HG03354 (cell line): ENCODE measurements around the gene CFLAR.
"Not testable (repeated sequence)": the region's sequence is repeated elsewhere in the genome, so short reads cannot be mapped to it uniquely, and the experiment has no call there.

Experiments
- ATAC-seq: cut with Tn5 transposase; IDR thresholded peaks from one replicate; pipeline ENCODE4 v1.9.1; 2021; ENCODE audit warnings: mild to moderate bottlenecking; ENCODE audit not compliant: unreplicated experiment, poor library complexity, severe bottlenecking

Gene CFLAR

GRCh38 chr2:201116115-201116958, at the start of gene CFLAR:
CFLAR (plus strand) TSS chr2:201116164; CDS start chr2:201129866, 13,702 bp downstream.
- peak; percentile 37 for ATAC-seq

GRCh38 chr2:201070948-201071478, 45.0 kb upstream of the CFLAR start:
- ATAC-seq, result peak; percentile 29

DNA sequence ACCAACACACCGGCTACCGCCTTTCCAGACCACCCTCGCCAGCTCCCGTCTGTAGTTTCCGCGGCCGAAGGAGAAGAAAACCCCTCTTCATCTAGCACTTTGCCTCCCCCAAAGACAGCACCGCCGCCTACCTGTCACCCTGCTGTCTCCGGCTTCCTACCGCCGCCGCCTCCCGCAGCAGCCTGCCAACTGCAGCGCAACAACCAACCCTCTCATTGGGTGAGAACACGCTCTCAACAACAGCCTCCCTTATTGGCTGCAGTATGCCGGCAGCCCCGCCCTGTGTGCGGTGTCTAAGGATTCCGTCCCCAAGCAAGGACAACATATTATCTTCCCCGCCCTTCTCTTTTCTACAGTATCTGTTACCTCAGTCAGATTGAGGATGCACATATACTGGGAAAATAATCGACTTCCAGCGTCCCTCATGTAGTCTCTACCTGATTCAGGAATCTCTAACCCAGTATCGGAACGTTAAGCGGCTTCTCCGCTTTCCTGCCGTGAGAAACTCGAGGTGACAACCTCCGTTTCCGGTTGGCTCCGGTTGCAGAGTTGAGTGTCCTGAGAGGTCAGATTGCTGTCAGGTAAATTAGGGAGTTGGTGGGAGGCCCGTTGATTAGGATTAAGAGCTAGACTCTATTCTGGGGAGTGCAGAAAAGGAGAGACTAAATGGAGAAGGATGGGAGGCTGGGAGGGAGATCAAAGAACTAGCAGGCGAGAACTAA, 44.3 kb upstream of the CFLAR start, which contains the start of the genes HYCC2 and NDUFB3:
Gene HYCC2 (minus strand): TSS at position 193 of the 722 bp plus-strand sequence. CDS start 47,662 bp downstream, outside the sequence.
Gene NDUFB3 (plus strand): TSS at position 523 of the 722 bp plus-strand sequence. CDS start 6,882 bp downstream, outside the sequence.
- peak; percentile 98 for ATAC-seq

DNA sequence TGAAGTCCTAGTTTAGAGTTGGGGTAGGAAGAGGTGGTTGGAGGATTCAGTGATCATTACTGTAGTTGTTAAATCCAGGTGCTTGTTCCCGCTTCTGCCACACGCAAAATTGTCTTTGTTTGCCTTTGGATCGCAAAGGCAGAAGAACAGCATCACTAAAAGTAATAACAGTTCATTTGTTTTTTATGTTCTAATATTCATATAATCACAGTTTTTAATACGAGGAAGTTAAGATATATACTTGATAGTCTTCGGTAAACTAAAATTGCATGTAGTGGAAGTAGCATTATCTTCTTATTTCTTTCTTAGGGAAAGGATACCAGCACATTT, 43.8 kb upstream of the CFLAR start:
- peak; percentile 11 for ATAC-seq

DNA sequence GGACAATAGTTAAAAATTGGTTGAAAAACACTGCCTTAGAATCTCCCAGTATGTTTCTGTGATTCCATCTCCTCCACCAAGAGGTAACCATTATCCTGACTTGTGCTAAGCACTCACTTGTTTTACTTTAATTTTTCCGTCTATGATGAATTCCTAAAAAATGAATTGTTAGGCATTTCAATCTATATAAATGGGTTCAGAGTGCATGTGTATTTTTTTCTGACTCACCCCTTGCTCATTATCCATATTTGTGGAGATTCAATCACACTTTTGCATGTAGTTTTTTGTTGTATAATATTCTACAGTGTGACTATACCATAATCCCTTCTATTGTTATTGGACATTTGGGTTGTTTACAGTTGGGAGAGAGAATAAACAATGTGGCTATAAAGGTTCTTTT, 42.9 kb upstream of the CFLAR start:
- ATAC-seq, result no peak

DNA sequence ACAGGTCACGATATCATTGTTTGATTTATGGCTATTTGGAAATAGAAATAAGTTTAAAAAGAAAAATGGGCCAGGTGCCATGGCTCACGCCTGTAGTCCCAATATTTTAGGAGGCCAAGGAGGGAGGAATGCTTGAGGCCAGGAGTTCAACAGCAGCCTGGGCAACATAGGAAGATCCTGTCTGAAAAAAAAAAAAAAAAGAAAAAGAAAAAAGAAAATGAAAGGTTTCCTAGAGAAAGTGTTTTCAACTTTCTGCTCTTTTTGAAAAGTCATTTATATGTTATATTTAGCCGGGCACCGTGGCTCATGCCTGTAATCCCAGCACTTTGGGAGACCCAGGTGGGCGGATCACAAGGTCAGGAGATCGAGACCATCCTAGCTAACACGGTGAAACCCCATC, 41.0 kb upstream of the CFLAR start:
- no peak for ATAC-seq

- ATAC-seq, result no peak
Observed at GRCh38 chr2:201084863-201085262, 31.1 kb upstream of the CFLAR start.

DNA sequence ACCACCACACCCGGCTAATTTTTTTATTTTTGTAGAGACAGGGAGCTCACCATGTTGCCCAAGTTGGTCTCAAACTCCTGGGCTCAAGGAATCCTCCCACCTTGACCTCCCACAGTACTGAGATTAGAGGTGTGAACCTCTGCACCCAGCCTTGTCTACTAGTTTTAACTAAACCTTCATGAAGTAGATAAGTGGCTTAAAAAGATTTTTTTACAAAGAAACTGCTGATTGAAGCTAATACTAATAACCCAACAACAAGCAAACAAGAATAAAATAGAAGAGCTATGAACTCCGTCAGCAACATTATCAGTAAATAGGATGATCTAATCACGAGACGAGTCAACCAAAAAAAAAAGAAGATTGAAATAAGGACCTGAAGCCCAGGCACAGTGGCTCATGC, 25.4 kb upstream of the CFLAR start:
- no peak for ATAC-seq

GRCh38 chr2:201093573-201093972, 22.4 kb upstream of the CFLAR start:
- no peak for ATAC-seq

DNA sequence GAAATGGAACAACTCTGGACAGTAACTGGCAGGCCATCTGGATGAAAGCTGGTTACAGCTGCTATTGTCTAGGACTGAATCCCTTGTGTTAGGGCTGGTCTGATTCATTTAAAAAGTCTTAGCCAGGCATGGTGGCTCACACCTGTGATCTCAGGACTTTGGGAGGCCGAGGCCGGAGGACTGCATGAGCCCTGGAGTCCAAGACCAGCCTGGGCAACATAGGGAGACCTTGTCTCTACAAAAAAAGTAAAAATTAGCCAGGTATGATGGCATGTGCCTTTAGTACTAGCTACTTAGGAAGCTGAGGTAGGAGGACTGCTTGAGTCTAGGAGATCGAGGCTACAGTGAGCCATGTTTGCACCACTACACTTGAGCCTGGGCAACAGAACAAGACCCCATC, 15.5 kb upstream of the CFLAR start:
- no peak for ATAC-seq

GRCh38 chr2:201105759-201106158, 10.2 kb upstream of the CFLAR start:
- no peak for ATAC-seq

- ATAC-seq, result no peak
Observed at GRCh38 chr2:201107624-201108023, 8.3 kb upstream of the CFLAR start.

GRCh38 chr2:201108341-201108740, 7.6 kb upstream of the CFLAR start:
- ATAC-seq, result no peak

- no peak for ATAC-seq
Observed at GRCh38 chr2:201109186-201109585, 6.8 kb upstream of the CFLAR start.

GRCh38 chr2:201110615-201111014, 5.3 kb upstream of the CFLAR start:
- no peak for ATAC-seq

DNA sequence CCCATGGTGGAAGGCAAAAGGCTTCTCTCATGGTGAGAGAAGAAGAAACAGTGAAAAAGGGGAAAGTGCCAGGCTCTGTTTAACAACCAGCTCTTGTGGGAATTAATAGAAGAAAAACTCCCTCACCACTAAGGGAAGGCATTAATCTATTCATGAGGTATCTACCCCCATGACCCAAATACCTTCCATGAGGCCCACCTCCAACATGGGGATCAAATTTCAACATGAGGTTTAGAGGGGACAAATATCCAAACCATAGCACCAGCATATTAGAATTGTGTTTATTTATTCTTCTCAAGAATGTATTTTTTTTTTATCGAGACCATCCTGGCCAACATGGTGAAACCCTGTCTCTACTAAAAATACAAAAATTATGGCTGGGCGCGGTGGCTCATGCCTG, 4.9 kb upstream of the CFLAR start:
- ATAC-seq, result no peak

DNA sequence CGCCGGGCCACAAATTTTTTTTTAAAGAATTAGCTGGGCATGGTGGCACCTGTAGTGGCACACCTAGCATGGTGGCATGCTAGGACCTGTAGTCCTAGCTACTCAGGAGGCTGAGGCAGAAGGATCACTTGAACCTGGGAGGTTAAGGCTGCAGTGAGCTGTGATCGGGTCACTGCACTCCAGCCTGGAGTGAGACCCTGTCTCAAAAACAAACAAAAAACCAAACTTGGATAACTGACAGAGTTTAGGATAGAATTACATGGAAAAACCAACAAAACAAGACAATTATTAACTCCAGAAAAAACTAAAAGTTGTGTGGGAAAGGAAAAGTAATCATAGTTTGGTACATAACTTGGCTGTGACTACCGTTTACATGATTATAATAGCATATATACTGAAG, 1.6 kb upstream of the CFLAR start:
- no peak for ATAC-seq

DNA sequence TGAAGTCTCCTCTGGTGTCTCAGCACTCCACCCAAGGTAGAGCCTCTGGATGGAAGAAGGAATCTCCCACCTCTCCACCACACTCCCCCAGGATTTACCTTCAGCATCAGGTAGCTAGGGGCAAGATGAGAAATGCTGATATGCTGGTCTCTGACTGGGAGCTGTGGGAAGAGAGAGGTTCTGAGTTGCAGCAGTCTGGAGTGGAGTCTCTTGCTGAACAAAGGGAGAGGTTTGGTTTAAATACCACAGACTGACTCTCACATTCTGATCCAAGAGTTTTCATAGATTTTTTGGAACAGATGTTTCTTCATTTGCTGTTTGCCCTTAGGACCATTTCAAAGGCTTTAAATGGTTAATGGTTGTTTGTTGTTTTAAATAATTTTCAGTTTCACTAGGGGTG, 1.1 kb upstream of the CFLAR start:
- ATAC-seq, result no peak

- ATAC-seq, result peak; percentile 29
Observed at GRCh38 chr2:201116959-201117734, 1.2 kb downstream of the CFLAR start.

GRCh38 chr2:201117735-201118094, 1.8 kb downstream of the CFLAR start:
- not testable (repeated sequence) for ATAC-seq
